Liver (tissue), 9 donors: ENCODE measurements around the gene VASH2. TPM values are rescaled to one million over a fixed set of nuclear protein-coding genes. Genes with fewer than 3 reads are reported as not detected.
"Not testable (repeated sequence)": the region's sequence is repeated elsewhere in the genome, so short reads cannot be mapped to it uniquely, and the experiment has no call there.

Experiments
- DNase-seq: peaks from one replicate; pipeline ENCODE4 v3.0.0-alpha.2; 2017; ENCODE audit warnings: low spot score
- H3K27ac ChIP-seq, 2 donors: one replicate each; pipeline ENCODE4 v1.7.0; 2013; ENCODE audit warnings: inconsistent platforms in 2 of 2, low read length in 2 of 2, control low read depth in 1 of 2, low read depth in 1 of 2, mild to moderate bottlenecking in 1 of 2
- H3K27me3 ChIP-seq, 4 donors: one replicate each; pipeline versions ENCODE4 v1.6.1 to v1.7.0; 2013; ENCODE audit warnings: low read length in 3 of 4, inconsistent platforms in 1 of 4, mild to moderate bottlenecking in 1 of 4, moderate library complexity in 1 of 4; ENCODE audit not compliant: control insufficient read depth in 4 of 4, insufficient read depth in 4 of 4
- H3K36me3 ChIP-seq, 4 donors: one replicate each; pipeline versions ENCODE4 v1.6.1 to v1.7.0; 2013; ENCODE audit warnings: low read length in 3 of 4, mild to moderate bottlenecking in 3 of 4, low read depth in 1 of 4, moderate library complexity in 1 of 4; ENCODE audit not compliant: control insufficient read depth in 4 of 4, insufficient read depth in 3 of 4
- H3K4me1 ChIP-seq, 4 donors: one replicate each; pipeline versions ENCODE4 v1.6.1 to v1.7.0; 2013; ENCODE audit warnings: low read length in 3 of 4, mild to moderate bottlenecking in 3 of 4, moderate library complexity in 1 of 4; ENCODE audit not compliant: control insufficient read depth in 4 of 4, insufficient read depth in 4 of 4
- H3K4me3 ChIP-seq, 3 donors: one replicate each; pipeline versions ENCODE4 v1.6.1 to v1.7.0; 2013; ENCODE audit warnings: low read length in 3 of 3, control low read depth in 1 of 3, low read depth in 1 of 3, mild to moderate bottlenecking in 1 of 3
- H3K9ac ChIP-seq, 2 donors: one replicate each; pipeline ENCODE4 v1.7.0; 2013; ENCODE audit warnings: low read length in 2 of 2, mild to moderate bottlenecking in 2 of 2, moderate library complexity in 2 of 2, control low read depth in 1 of 2, low read depth in 1 of 2
- H3K9me3 ChIP-seq, 4 donors: one replicate each; pipeline versions ENCODE4 v1.6.1 to v1.7.0; 2013; ENCODE audit warnings: low read length in 3 of 4; ENCODE audit not compliant: control insufficient read depth in 4 of 4
- ATF3 ChIP-seq: IDR thresholded peaks from 2 replicates; pipeline ENCODE4 v1.6.1; 2016; ENCODE audit warnings: antibody characterized with exemption
- EGR1 ChIP-seq, 2 donors: IDR thresholded peaks; 2 replicates each; pipeline ENCODE4 v1.6.1; 2016 to 2018; ENCODE audit warnings: antibody characterized with exemption in 2 of 2, low read depth in 2 of 2
- FOXA1 ChIP-seq: IDR thresholded peaks from 2 replicates; pipeline ENCODE4 v1.6.1; 2016; ENCODE audit warnings: antibody characterized with exemption
- FOXA2 ChIP-seq: IDR thresholded peaks from 2 replicates; pipeline ENCODE4 v1.6.1; 2016; ENCODE audit warnings: antibody characterized with exemption
- GABPA ChIP-seq, 2 donors: IDR thresholded peaks in 1 of 2; conservative IDR thresholded peaks in 1 of 2; 2 replicates each; pipeline ENCODE4 v1.6.1; 2016; ENCODE audit warnings: antibody characterized with exemption in 2 of 2, mild to moderate bottlenecking in 1 of 2, moderate library complexity in 1 of 2
- HNF4A ChIP-seq, 2 donors: conservative IDR thresholded peaks; 2 replicates each; pipeline ENCODE4 v1.6.1; 2016; ENCODE audit warnings: antibody characterized with exemption in 2 of 2, mild to moderate bottlenecking in 2 of 2
- HNF4G ChIP-seq: IDR thresholded peaks from 2 replicates; pipeline ENCODE4 v1.6.1; 2016; ENCODE audit warnings: antibody characterized with exemption
- JUND ChIP-seq, 2 donors: IDR thresholded peaks; 2 replicates each; pipeline ENCODE4 v1.6.1; 2016; ENCODE audit warnings: antibody characterized with exemption in 2 of 2
- NR2F2 ChIP-seq: IDR thresholded peaks from 2 replicates; pipeline ENCODE4 v1.6.1; 2016; ENCODE audit warnings: antibody characterized with exemption
- REST ChIP-seq: IDR thresholded peaks from 2 replicates; pipeline ENCODE4 v1.6.1; 2016; ENCODE audit warnings: antibody characterized with exemption, mild to moderate bottlenecking
- SP1 ChIP-seq: IDR thresholded peaks from 2 replicates; pipeline ENCODE4 v1.6.1; 2018; ENCODE audit warnings: antibody characterized with exemption, mild to moderate bottlenecking
- TAF1 ChIP-seq: conservative IDR thresholded peaks from 2 replicates; pipeline ENCODE4 v1.6.1; 2016; ENCODE audit warnings: antibody characterized with exemption, mild to moderate bottlenecking
- YY1 ChIP-seq: IDR thresholded peaks from 2 replicates; pipeline ENCODE4 v1.6.1; 2016; ENCODE audit warnings: antibody characterized with exemption, mild to moderate bottlenecking
- ZBTB33 ChIP-seq: IDR thresholded peaks from 2 replicates; pipeline ENCODE4 v1.6.1; 2016; ENCODE audit warnings: antibody characterized with exemption
- WGBS: extraction: QIAGEN DNeasy Blood & Tissue Kit; methylation state at CpG from one replicate; pipeline ENCODE4 v1.1.7; 2013; 5-methylcytosine and 5-hydroxymethylcytosine counted together
- polyA plus RNA-seq, 2 donors: library from polyadenylated mRNA; stranded (reverse) in 1 of 2; unstranded in 1 of 2; fragments of 200-250 nt in 1 of 2; fragments of >200 nt in 1 of 2; fragmentation: Nextera tagmentation in 1 of 2; extraction: Ambion mirVana in 1 of 2; gene quantifications; one replicate each; pipeline versions ENCODE4 v1.2.1 to v1.2.3, GENCODE V29; 2013 to 2015
- total RNA-seq, 2 donors: library from RNA; depleted of rRNA; stranded (reverse); fragments of >200 nt; gene quantifications; one replicate each; pipeline ENCODE4 v1.2.3, GENCODE V29; 2014
- donor health status: healthy.
- donor health status: healthy.
- donor health status: healthy.
- donor health status: healthy.
- donor health status: healthy.

The VASH2 gene
- total and polyA plus RNA-seq, 4 donors = 0.01 to 0.70 (median 0.23) TPM

GRCh38 chr1:212990276-212990675, 39.9 kb downstream of the VASH2 start:
- H3K36me3 ChIP-seq = peaks cover 0 to 18% (median 7%) of the 10 kb centered on the region in 4 donors
- no peak overlapping the region for H3K4me3 ChIP-seq

GRCh38 chr1:212993960-212994359, 43.6 kb downstream of the VASH2 start:
- H3K27ac ChIP-seq, H3K4me3 ChIP-seq, H3K27me3 ChIP-seq, DNase-seq, H3K9me3 ChIP-seq, H3K4me1 ChIP-seq, H3K9ac ChIP-seq: not testable (repeated sequence)
- 98% methylated on average over 8 of the region's 8 CpGs for WGBS
- H3K36me3 ChIP-seq = peaks cover 0 to 29% (median 15%) of the 10 kb centered on the region in 4 donors

More at GRCh38 chr1:212990276-212990675, 39.9 kb downstream of the VASH2 start:
- no peak for DNase-seq
- no peak overlapping the region for H3K9ac ChIP-seq
- H3K9me3 ChIP-seq = no peaks in the 10 kb centered on the region
- TF ChIP-seq SP1 (no peak), ZBTB33 (no peak), JUND (IDR thresholded peaks at IDR 0.05) (no peak), YY1 (no peak), NR2F2 (no peak), GABPA (IDR thresholded peaks at IDR 0.05 in 1 of 2, conservative IDR thresholded peaks at IDR 0.05 in 1 of 2) (no peak)
- 80% methylated on average over 1 of the region's 1 CpG for WGBS
- H3K4me1 ChIP-seq = no peaks in the 10 kb centered on the region
- H3K27me3 ChIP-seq = no peaks in the 10 kb centered on the region
- H3K27ac ChIP-seq = no peak overlapping the region

GRCh38 chr1:212994926-212995325, 44.6 kb downstream of the VASH2 start:
- H3K9ac ChIP-seq = no peak overlapping the region
- H3K9me3 ChIP-seq = no peaks in the 10 kb centered on the region
- no peak overlapping the region for H3K4me3 ChIP-seq
- WGBS = 89% methylated on average over 3 of the region's 3 CpGs
- H3K4me1 ChIP-seq = no peaks in the 10 kb centered on the region
- TF ChIP-seq TAF1 = no peak
- TF ChIP-seq NR2F2 = no peak
- TF ChIP-seq ZBTB33 = no peak
- no peak for TF ChIP-seq FOXA1
- no peak for TF ChIP-seq REST
- TF ChIP-seq HNF4A (conservative IDR thresholded peaks at IDR 0.05) = no peak
- no peak for TF ChIP-seq EGR1 (IDR thresholded peaks at IDR 0.05; ENCODE audit: low read depth in 2 of 2)
- TF ChIP-seq FOXA2 = no peak
- TF ChIP-seq HNF4G = no peak
- TF ChIP-seq SP1 = no peak
- no peak for TF ChIP-seq ATF3
- no peak for TF ChIP-seq GABPA (IDR thresholded peaks at IDR 0.05 in 1 of 2, conservative IDR thresholded peaks at IDR 0.05 in 1 of 2)
- DNase-seq = no peak
- no peaks in the 10 kb centered on the region for H3K27me3 ChIP-seq
- peaks cover 0 to 27% (median 13%) of the 10 kb centered on the region in 4 donors for H3K36me3 ChIP-seq
- H3K27ac ChIP-seq = no peak overlapping the region
